GM13977 (cell line): ENCODE results near the gene PCSK5.

ENCODE experiments used
- DNase-seq: peaks from one replicate; pipeline ENCODE4 v3.0.0; 2012; ENCODE audit warnings: low spot score
- in situ Hi-C: fragments of 300-500 bp; cut with MboI; formaldehyde crosslinking; loops from one replicate; pipeline ENCODE4 v1.12.0; 2022; ENCODE audit warnings: low sequenced_read_pairs, low pct_unique_long_range_greater_than_20kb, mixed read lengths, inconsistent platforms; ENCODE audit not compliant: unreplicated experiment
- TF ChIP-seq, protein P1 (sequence below): IDR thresholded peaks from 2 replicates; pipeline ENCODE4 v1.5.1; 2012; ENCODE audit warnings: mild to moderate bottlenecking, control low read depth; ENCODE audit not compliant: insufficient read depth; ENCODE audit errors: extremely low read depth, missing control alignments

PCSK5 gene

DNA sequence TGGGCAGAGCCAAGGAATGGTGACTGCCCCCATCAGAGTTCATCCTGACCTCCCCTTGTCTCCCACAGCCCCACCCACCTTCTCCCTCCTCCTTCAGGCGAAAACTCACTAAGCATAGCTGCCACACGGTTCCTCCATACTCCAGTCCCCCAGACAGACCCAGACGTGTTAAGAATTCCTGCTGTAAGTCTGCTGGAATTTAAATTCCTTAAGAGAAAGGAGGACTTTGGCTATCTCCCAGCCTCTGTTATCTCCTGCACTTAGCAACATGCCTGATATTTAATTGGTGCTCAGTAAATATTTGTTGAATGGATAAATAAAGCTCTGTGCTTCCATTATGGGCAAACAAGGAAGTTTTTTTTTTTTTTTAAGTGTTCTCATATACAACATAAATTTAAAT, 290.1 kb downstream of the PCSK5 start:
- in situ Hi-C loops, result no loop called here
- TF ChIP-seq, protein P1, sequence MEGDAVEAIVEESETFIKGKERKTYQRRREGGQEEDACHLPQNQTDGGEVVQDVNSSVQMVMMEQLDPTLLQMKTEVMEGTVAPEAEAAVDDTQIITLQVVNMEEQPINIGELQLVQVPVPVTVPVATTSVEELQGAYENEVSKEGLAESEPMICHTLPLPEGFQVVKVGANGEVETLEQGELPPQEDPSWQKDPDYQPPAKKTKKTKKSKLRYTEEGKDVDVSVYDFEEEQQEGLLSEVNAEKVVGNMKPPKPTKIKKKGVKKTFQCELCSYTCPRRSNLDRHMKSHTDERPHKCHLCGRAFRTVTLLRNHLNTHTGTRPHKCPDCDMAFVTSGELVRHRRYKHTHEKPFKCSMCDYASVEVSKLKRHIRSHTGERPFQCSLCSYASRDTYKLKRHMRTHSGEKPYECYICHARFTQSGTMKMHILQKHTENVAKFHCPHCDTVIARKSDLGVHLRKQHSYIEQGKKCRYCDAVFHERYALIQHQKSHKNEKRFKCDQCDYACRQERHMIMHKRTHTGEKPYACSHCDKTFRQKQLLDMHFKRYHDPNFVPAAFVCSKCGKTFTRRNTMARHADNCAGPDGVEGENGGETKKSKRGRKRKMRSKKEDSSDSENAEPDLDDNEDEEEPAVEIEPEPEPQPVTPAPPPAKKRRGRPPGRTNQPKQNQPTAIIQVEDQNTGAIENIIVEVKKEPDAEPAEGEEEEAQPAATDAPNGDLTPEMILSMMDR, result no peak
- no peak for DNase-seq

DNA sequence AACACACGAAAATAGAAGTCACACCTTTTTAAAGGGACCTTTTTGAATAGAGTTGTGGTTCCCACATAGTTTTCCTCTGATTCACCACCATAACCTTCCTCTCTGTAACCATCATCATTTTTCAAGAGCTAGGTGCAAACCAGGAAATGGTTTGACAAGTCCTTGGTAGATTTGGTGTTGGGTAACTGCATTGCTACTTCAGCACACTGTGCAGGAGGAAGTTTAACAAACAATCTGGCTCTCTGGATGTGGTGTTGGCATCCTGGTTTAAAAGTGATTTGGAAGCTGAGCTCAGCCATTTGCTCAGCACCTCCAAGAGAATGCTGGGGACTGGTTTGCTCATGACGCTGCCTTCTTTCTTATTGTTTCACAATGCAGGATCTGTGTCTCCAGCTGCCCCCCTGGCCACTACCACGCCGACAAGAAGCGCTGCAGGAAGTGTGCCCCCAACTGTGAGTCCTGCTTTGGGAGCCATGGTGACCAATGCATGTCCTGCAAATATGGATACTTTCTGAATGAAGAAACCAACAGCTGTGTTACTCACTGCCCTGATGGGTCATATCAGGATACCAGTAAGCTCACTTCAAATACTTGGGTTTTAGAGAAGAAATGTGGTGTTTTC, 290.7 kb downstream of the PCSK5 start:
- DNase-seq, result no peak
- in situ Hi-C loops, result no loop called here
- TF ChIP-seq, protein P1, result no peak

DNA sequence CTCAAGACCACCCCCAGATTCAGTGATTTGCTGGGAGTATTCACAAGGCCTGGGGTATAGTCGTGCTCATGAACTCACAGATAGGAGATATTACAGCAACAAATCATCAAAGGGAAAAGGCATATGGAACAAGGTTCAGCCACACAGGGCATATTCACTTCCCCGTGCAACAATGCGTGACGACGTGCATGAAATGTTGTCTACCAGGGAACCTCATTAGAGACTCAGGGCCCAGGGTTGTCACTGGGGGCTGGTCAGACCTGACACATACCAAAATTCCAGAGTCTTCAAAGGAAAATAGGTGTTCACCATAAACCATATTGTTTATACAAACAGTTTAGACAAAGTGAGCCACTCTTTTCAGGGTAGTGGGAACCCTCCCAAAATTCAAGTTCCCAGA, 291.3 kb downstream of the PCSK5 start:
- no peak for DNase-seq
- TF ChIP-seq, protein P1, result no peak
- in situ Hi-C loops, result no loop called here

DNA sequence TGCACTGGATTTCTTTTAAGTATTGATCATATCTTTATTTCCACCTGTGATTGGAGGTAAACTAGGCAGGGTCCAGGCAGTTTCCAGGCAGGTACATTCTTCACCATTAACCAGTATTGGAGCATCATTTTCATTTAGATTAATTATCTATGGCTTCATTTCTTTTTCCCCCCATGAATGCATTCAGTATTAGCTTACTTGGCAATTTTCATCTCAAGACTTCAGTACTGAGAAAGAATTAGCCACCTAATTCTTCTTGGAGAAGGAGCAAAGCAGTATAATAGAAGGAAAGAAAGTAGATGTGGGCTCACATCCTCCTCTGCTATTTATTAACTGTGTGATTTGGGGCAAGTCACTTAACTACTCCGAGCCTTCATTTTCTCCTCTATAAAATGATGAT, 295.0 kb downstream of the PCSK5 start:
- in situ Hi-C loops, result no loop called here
- TF ChIP-seq, protein P1, result no peak
- DNase-seq, result no peak

DNA sequence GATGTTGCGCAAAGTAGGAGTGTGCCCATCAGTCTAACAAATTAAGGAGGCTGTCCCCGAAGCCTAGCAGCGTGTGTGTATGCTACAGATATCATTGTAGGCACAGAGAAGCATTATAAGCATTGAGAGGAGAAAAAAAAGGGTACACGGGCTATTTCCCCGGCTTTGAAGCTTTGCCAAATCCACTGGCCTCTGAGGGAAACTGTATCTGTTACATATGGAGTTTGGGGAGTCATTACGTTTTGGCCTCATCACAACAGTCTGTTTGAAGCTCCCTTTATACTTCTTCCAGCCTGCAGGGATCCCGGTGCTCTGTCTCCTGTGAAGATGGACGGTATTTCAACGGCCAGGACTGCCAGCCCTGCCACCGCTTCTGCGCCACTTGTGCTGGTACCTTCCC, 297.8 kb downstream of the PCSK5 start:
- in situ Hi-C loops, result no loop called here
- no peak for DNase-seq
- TF ChIP-seq, protein P1, result no peak

DNA sequence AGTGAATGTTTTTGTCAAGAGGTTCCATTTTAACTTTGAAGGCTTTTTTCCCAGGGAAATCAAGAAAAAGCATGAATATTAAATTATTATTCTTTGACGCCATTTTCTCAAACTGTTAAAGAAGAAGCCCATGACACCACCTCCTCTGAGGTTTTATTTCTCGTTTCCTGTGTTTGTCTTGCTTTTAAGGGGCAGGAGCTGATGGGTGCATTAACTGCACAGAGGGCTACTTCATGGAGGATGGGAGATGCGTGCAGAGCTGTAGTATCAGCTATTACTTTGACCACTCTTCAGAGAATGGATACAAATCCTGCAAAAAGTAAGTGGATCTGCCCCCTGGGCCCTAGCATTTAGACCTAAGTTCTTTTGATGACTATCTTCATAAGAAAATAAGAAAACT, 298.4 kb downstream of the PCSK5 start:
- in situ Hi-C loops, result no loop called here
- DNase-seq, result no peak
- TF ChIP-seq, protein P1, result no peak
